HepG2 (cell line): Measurements from ENCODE around the gene RRBP1. TPM values are rescaled to one million over a fixed set of nuclear protein-coding genes. Genes with fewer than 3 reads are reported as not detected.

Source experiments
- AHR ChIP-seq: IDR thresholded peaks from 2 replicates; pipeline ENCODE4 v1.6.1; 2018; ENCODE audit warnings: missing genetic modification reagents, missing compliant biosample characterization
- ARNT2 ChIP-seq: sonication (generic); formaldehyde crosslinking; IDR thresholded peaks from 2 replicates; pipeline ENCODE4 v1.8.0; 2022; ENCODE audit warnings: mild to moderate bottlenecking, low read depth, missing genetic modification reagents, moderate library complexity
- CAMTA2 ChIP-seq: sonication (generic); formaldehyde crosslinking; IDR thresholded peaks from 2 replicates; pipeline ENCODE4 v1.4.0; 2020; ENCODE audit warnings: mild to moderate bottlenecking, missing genetic modification reagents, borderline replicate concordance
- CC2D1A ChIP-seq: sonication (generic); formaldehyde crosslinking; IDR thresholded peaks from 2 replicates; pipeline ENCODE4 v1.8.1; 2023; ENCODE audit warnings: mild to moderate bottlenecking, missing genetic modification reagents
- DNMT1 ChIP-seq: sonication (generic); formaldehyde crosslinking; IDR thresholded peaks from 2 replicates; pipeline ENCODE4 v1.5.1; 2020; ENCODE audit warnings: mild to moderate bottlenecking, missing genetic modification reagents
- GATAD1 ChIP-seq: IDR thresholded peaks from 2 replicates; pipeline ENCODE4 v1.6.1; 2016; ENCODE audit warnings: missing genetic modification reagents, missing compliant biosample characterization
- MIER2 ChIP-seq: IDR thresholded peaks from 2 replicates; pipeline ENCODE4 v1.6.1; 2016; ENCODE audit warnings: missing biosample characterization, missing genetic modification reagents
- MLLT10 ChIP-seq: sonication (generic); formaldehyde crosslinking; IDR thresholded peaks from 2 replicates; pipeline ENCODE4 v1.4.0; 2020; ENCODE audit warnings: missing genetic modification reagents
- MXI1 ChIP-seq: IDR thresholded peaks from 3 replicates; pipeline ENCODE4 v1.6.1; 2012; ENCODE audit warnings: low read depth, low read length, inconsistent platforms, borderline replicate concordance
- NR1H2 ChIP-seq: sonication (generic); formaldehyde crosslinking; IDR thresholded peaks from 2 replicates; pipeline ENCODE4 v1.8.1; 2022; ENCODE audit warnings: low read depth, missing genetic modification reagents, borderline replicate concordance
- SNAPC2 ChIP-seq: sonication (generic); formaldehyde crosslinking; IDR thresholded peaks from 2 replicates; pipeline ENCODE4 v1.8.1; 2022; ENCODE audit warnings: mild to moderate bottlenecking, missing genetic modification reagents
- SOX13 ChIP-seq, 3 experiments: fragments of 450-650 bp in 1 of 3; sonication (generic) in 1 of 3; formaldehyde crosslinking in 1 of 3; IDR thresholded peaks in 2 of 3; conservative IDR thresholded peaks in 1 of 3; 2 replicates each; pipeline versions ENCODE4 v1.5.0 to v1.6.1; 2016 to 2020; ENCODE audit warnings: antibody characterized with exemption in 1 of 3, mild to moderate bottlenecking in 1 of 3, missing compliant biosample characterization in 1 of 3, missing genetic modification reagents in 1 of 3, moderate library complexity in 1 of 3
- SOX6 ChIP-seq, 2 experiments: fragments of 450-650 bp in 1 of 2; sonication (generic) in 1 of 2; formaldehyde crosslinking in 1 of 2; IDR thresholded peaks; 2 replicates each; pipeline versions ENCODE4 v1.4.0 to v1.6.1; 2017 to 2020; ENCODE audit warnings: antibody characterized with exemption in 1 of 2, mild to moderate bottlenecking in 1 of 2, missing genetic modification reagents in 1 of 2
- TMF1 ChIP-seq: sonication (generic); formaldehyde crosslinking; IDR thresholded peaks from 2 replicates; pipeline ENCODE4 v1.8.1; 2022; ENCODE audit warnings: low read depth, missing genetic modification reagents
- ZNF766 ChIP-seq: sonication (generic); formaldehyde crosslinking; IDR thresholded peaks from 2 replicates; pipeline ENCODE4 v1.5.0; 2020; ENCODE audit warnings: missing genetic modification reagents, borderline replicate concordance
- ZNF841 ChIP-seq: sonication (generic); formaldehyde crosslinking; IDR thresholded peaks from 2 replicates; pipeline ENCODE4 v1.8.1; 2023; ENCODE audit warnings: missing genetic modification reagents, borderline replicate concordance
- ZNF883 ChIP-seq: sonication (generic); formaldehyde crosslinking; IDR thresholded peaks from 2 replicates; pipeline ENCODE4 v1.5.1; 2020; ENCODE audit warnings: mild to moderate bottlenecking, missing genetic modification reagents; ENCODE audit errors: not compliant biosample characterization
- polyA plus RNA-seq, 8 experiments: library from polyadenylated mRNA; depleted of rRNA in 3 of 8; stranded (reverse) in 7 of 8; unstranded in 1 of 8; fragments of >200 nt; fragmentation: Illumina TruSeq in 4 of 8; extraction: Trizol in 4 of 8; gene quantifications; 2 replicates each; pipeline versions ENCODE4 v1.2.1 to v1.2.3, GENCODE V29; 2011 to 2016; ENCODE audit warnings: low read depth in 4 of 8, missing spikeins in 1 of 8, mixed read lengths in 1 of 8; ENCODE audit not compliant: insufficient read depth in 1 of 8
- total RNA-seq, 5 experiments: library from RNA; depleted of rRNA; stranded (reverse); fragments of >200 nt; fragmentation: Illumina TruSeq; extraction: Trizol; gene quantifications; 2 replicates each; pipeline ENCODE4 v1.2.3, GENCODE V29; 2016; ENCODE audit warnings: low read depth in 1 of 5
- TF ChIP-seq, protein P1 (sequence below): sonication (generic); IDR thresholded peaks from 2 replicates; pipeline ENCODE4 v1.6.1; 2016; ENCODE audit warnings: low read depth, borderline replicate concordance
- TF ChIP-seq, protein P2 (sequence below): IDR thresholded peaks from 2 replicates; pipeline ENCODE4 v1.4.0; 2020; ENCODE audit warnings: mild to moderate bottlenecking, missing genetic modification reagents
- TF ChIP-seq, protein P3 (sequence below): sonication (generic); formaldehyde crosslinking; IDR thresholded peaks from 2 replicates; pipeline ENCODE4 v1.4.0; 2020; ENCODE audit warnings: missing genetic modification reagents, mild to moderate bottlenecking, borderline replicate concordance

Gene RRBP1
- total and polyA plus RNA-seq, 2 of the 13 experiments (the other 11 are each of a cell fraction or from before 2014, with no cell fraction given), result 150 to 222 TPM

DNA sequence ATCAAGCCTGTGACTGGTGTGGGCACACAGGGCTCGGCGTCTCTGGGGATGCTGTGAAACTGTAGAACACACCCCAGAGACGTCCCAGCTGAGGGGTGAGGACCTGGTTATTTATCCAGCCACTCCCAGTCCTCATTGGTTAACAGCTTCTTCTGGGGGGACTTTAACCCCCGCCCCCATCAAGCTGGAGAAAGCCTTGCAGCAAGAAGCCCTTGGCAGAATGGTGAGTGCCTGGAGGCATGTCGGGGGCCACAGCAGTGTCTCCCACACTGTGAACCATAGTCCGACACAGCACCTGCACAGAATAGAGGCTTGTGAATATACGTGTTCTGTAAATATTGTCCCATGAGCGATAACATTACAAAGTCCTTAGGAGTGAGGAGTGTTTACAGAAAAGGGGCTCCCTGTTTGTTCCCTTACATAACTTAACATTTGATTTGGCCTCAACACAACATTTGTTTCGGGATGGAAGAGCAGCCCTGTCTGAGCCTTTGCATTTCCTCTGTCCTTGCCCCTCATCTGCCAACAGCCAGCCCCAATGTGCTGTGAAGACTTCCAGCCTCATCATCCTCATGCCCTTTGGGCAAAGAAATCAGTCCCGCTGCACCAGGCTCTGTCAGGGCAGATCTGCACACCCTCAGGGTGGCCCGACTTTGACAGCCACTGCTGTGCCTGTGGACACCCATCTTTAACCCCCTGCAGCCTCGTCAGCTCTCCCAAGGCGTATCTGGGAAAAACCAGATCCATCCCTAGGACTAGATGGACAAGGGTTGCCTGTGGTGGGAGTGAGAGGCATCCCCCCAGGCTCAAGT is 2.2 kb upstream of the RRBP1 start (continued):
- TF ChIP-seq, protein P1, sequence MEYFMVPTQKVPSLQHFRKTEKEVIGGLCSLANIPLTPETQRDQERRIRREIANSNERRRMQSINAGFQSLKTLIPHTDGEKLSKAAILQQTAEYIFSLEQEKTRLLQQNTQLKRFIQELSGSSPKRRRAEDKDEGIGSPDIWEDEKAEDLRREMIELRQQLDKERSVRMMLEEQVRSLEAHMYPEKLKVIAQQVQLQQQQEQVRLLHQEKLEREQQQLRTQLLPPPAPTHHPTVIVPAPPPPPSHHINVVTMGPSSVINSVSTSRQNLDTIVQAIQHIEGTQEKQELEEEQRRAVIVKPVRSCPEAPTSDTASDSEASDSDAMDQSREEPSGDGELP, result peak; percentile 78; the same call in 1 of the 2 replicates
- no peak for TF ChIP-seq ZNF883 (CRISPR knock-in tag)
- TF ChIP-seq SNAPC2 (CRISPR knock-in tag), result peak; percentile 95; the same call in 1 of the 2 replicates
- TF ChIP-seq MIER2 (CRISPR knock-in tag), result peak; percentile 70; the same call in 1 of the 2 replicates
- no peak for TF ChIP-seq MLLT10 (CRISPR knock-in tag)
- peak; percentile 50; the same call in 1 of the 2 replicates for TF ChIP-seq ZNF766
- peak; percentile 96 for TF ChIP-seq SOX13 (IDR thresholded peaks at IDR 0.05)
- TF ChIP-seq SOX13 (CRISPR knock-in tag; conservative IDR thresholded peaks at IDR 0.05 in 1 of 2, IDR thresholded peaks at IDR 0.05 in 1 of 2), result peak in 1 of 2 experiments; percentile 100; a peak in 2 of 4 replicates
- TF ChIP-seq, protein P2, sequence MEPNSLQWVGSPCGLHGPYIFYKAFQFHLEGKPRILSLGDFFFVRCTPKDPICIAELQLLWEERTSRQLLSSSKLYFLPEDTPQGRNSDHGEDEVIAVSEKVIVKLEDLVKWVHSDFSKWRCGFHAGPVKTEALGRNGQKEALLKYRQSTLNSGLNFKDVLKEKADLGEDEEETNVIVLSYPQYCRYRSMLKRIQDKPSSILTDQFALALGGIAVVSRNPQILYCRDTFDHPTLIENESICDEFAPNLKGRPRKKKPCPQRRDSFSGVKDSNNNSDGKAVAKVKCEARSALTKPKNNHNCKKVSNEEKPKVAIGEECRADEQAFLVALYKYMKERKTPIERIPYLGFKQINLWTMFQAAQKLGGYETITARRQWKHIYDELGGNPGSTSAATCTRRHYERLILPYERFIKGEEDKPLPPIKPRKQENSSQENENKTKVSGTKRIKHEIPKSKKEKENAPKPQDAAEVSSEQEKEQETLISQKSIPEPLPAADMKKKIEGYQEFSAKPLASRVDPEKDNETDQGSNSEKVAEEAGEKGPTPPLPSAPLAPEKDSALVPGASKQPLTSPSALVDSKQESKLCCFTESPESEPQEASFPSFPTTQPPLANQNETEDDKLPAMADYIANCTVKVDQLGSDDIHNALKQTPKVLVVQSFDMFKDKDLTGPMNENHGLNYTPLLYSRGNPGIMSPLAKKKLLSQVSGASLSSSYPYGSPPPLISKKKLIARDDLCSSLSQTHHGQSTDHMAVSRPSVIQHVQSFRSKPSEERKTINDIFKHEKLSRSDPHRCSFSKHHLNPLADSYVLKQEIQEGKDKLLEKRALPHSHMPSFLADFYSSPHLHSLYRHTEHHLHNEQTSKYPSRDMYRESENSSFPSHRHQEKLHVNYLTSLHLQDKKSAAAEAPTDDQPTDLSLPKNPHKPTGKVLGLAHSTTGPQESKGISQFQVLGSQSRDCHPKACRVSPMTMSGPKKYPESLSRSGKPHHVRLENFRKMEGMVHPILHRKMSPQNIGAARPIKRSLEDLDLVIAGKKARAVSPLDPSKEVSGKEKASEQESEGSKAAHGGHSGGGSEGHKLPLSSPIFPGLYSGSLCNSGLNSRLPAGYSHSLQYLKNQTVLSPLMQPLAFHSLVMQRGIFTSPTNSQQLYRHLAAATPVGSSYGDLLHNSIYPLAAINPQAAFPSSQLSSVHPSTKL (CRISPR knock-in tag), result peak; percentile 100
- TF ChIP-seq MXI1, result peak; percentile 63; the same call in 1 of the 3 replicates
- TF ChIP-seq CAMTA2, result 0 out of 2 replicates have a peak, but pooled peaks have one; percentile 6
- TF ChIP-seq, protein P3, sequence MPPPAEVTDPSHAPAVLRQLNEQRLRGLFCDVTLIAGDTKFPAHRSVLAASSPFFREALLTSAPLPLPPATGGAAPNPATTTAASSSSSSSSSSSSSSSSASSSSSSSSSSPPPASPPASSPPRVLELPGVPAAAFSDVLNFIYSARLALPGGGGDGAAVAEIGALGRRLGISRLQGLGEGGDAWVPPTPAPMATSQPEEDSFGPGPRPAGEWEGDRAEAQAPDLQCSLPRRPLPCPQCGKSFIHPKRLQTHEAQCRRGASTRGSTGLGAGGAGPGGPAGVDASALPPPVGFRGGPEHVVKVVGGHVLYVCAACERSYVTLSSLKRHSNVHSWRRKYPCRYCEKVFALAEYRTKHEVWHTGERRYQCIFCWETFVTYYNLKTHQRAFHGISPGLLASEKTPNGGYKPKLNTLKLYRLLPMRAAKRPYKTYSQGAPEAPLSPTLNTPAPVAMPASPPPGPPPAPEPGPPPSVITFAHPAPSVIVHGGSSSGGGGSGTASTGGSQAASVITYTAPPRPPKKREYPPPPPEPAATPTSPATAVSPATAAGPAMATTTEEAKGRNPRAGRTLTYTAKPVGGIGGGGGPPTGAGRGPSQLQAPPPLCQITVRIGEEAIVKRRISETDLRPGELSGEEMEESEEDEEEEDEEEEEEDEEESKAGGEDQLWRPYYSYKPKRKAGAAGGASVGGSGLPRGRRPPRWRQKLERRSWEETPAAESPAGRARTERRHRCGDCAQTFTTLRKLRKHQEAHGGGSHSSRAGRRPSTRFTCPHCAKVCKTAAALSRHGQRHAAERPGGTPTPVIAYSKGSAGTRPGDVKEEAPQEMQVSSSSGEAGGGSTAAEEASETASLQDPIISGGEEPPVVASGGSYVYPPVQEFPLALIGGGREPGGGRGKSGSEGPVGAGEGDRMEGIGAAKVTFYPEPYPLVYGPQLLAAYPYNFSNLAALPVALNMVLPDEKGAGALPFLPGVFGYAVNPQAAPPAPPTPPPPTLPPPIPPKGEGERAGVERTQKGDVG (CRISPR knock-in tag), result peak; percentile 78
- TF ChIP-seq AHR, result no peak; the same call in 1 of the 2 replicates
- TF ChIP-seq ZNF841 (CRISPR knock-in tag), result no peak
- TF ChIP-seq TMF1 (CRISPR knock-in tag), result peak; percentile 87; the same call in 1 of the 2 replicates
- TF ChIP-seq DNMT1 (CRISPR knock-in tag), result no peak
- TF ChIP-seq NR1H2 (CRISPR knock-in tag), result 0 out of 2 replicates have a peak, but pooled peaks have one; percentile 55
- TF ChIP-seq ARNT2 (CRISPR knock-in tag), result peak; percentile 71
- no peak; the same call in 1 of the 2 replicates for TF ChIP-seq CC2D1A
- peak; percentile 84 for TF ChIP-seq GATAD1 (CRISPR knock-in tag)
- no peak for TF ChIP-seq SOX6 (IDR thresholded peaks at IDR 0.05)
- TF ChIP-seq SOX6 (CRISPR knock-in tag; IDR thresholded peaks at IDR 0.05), result peak; percentile 100
